ENCODE measurements around the gene LTBP3.

LTBP3 gene

GRCh38 chr11:65553301-65554001, 4.7 kb downstream of the LTBP3 start:
- DNase-seq (ENCODE audit: low spot score) = no peak

GRCh38 chr11:65552388-65552951, 5.7 kb downstream of the LTBP3 start:
- no peak for DNase-seq (ENCODE audit: low spot score)

- no peak for DNase-seq (ENCODE audit: low spot score)
Measured at GRCh38 chr11:65551572-65552387, 6.4 kb downstream of the LTBP3 start.

- no peak for DNase-seq (ENCODE audit: low spot score)
Measured at GRCh38 chr11:65549096-65549495, 9.1 kb downstream of the LTBP3 start.

GRCh38 chr11:65548395-65548794, 9.8 kb downstream of the LTBP3 start:
- no peak for DNase-seq (ENCODE audit: low spot score)

- no peak for DNase-seq (ENCODE audit: low spot score)
Measured at GRCh38 chr11:65547446-65548125, 10.6 kb downstream of the LTBP3 start.

- no peak for DNase-seq (ENCODE audit: low spot score)
Measured at GRCh38 chr11:65546217-65546958, 11.8 kb downstream of the LTBP3 start.

GRCh38 chr11:65545853-65546216, 12.3 kb downstream of the LTBP3 start:
- DNase-seq (ENCODE audit: low spot score) = no peak

GRCh38 chr11:65542738-65543390, 15.3 kb downstream of the LTBP3 start:
- DNase-seq (ENCODE audit: low spot score) = no peak

- no peak for DNase-seq (ENCODE audit: low spot score)
Measured at GRCh38 chr11:65541093-65541982, 16.8 kb downstream of the LTBP3 start.

- peak; percentile 96 for DNase-seq (ENCODE audit: low spot score)
Measured at GRCh38 chr11:65540290-65541092, 17.7 kb downstream of the LTBP3 start.

GRCh38 chr11:65539744-65540289, 18.3 kb downstream of the LTBP3 start:
- no peak for DNase-seq (ENCODE audit: low spot score)

GRCh38 chr11:65538915-65539743, 19.0 kb downstream of the LTBP3 start:
- no peak for DNase-seq (ENCODE audit: low spot score)

- no peak for DNase-seq (ENCODE audit: low spot score)
Measured at GRCh38 chr11:65538232-65538914, 19.8 kb downstream of the LTBP3 start.

GRCh38 chr11:65537620-65538231, 20.4 kb downstream of the LTBP3 start:
- no peak for DNase-seq (ENCODE audit: low spot score)

- DNase-seq (ENCODE audit: low spot score) = no peak
Measured at GRCh38 chr11:65537296-65537597, 20.9 kb downstream of the LTBP3 start.
